Upper lobe of right lung (tissue), 1 donor: ENCODE results near the gene GAN. TPM values are rescaled to one million over a fixed set of nuclear protein-coding genes. Genes with fewer than 3 reads are reported as not detected.
"Not testable (repeated sequence)": the region's sequence is repeated elsewhere in the genome, so short reads cannot be mapped to it uniquely, and the experiment has no call there.

Source experiments
- ATAC-seq: fragments of 200-7000 bp; cut with Tn5 transposase; one replicate; pipeline ENCODE4 v1.9.1; 2020; ENCODE audit warnings: mild to moderate bottlenecking, moderate library complexity
- DNase-seq: peaks from one replicate; pipeline ENCODE4 v3.0.0-alpha.2; 2020
- H3K27ac ChIP-seq: fragments of 200-600 bp; one replicate; pipeline ENCODE4 v1.8.0; 2022
- H3K27me3 ChIP-seq: fragments of 200-600 bp; one replicate; pipeline ENCODE4 v1.8.0; 2022; ENCODE audit warnings: mild to moderate bottlenecking
- H3K36me3 ChIP-seq: fragments of 200-600 bp; one replicate; pipeline ENCODE4 v1.8.0; 2022
- H3K4me1 ChIP-seq: fragments of 200-600 bp; one replicate; pipeline ENCODE4 v1.8.0; 2022
- H3K4me3 ChIP-seq: fragments of 200-600 bp; one replicate; pipeline ENCODE4 v1.8.0; 2022; ENCODE audit warnings: mild to moderate bottlenecking
- H3K9me3 ChIP-seq: fragments of 200-600 bp; one replicate; pipeline ENCODE4 v1.8.0; 2022
- CTCF ChIP-seq: fragments of 200-600 bp; IDR thresholded peaks from one replicate; pipeline ENCODE4 v1.8.0; 2022; ENCODE audit warnings: antibody characterized with exemption
- intact Hi-C: fragments of 100-400 bp; cut with DNase I; formaldehyde crosslinking; loops from one replicate; pipeline ENCODE4 v1.11.0; 2022
- total RNA-seq: library from RNA; stranded (reverse); fragmentation: NEBNext Ultra II Directional; extraction: Animal tissue kit (Norgen Biotek cat#: 25700); gene quantifications from one replicate; pipeline ENCODE4 v1.2.1, GENCODE V29; 2021
- donor health status: DM: no; HTN: yes; CAD: no; lungs with severe emphysema.

The GAN gene
- total RNA-seq, 1 donor from 2014 or later = 7.3 TPM

- intact Hi-C loops = no loop called here
- no peak for TF ChIP-seq CTCF
- no peaks in the 10 kb centered on the region for H3K27me3 ChIP-seq
- no peak overlapping the region for H3K4me3 ChIP-seq
- H3K27ac ChIP-seq = no peak overlapping the region
- ATAC-seq = no peak
- no peak for DNase-seq
- no peaks in the 10 kb centered on the region for H3K36me3 ChIP-seq
- no peaks in the 10 kb centered on the region for H3K4me1 ChIP-seq
- no peaks in the 10 kb centered on the region for H3K9me3 ChIP-seq
Observed at GRCh38 chr16:81419806-81420205, 105.0 kb downstream of the GAN start.

- Histone ChIP-seq H3K27me3 (no peaks in the 10 kb centered on the region), H3K4me1 (no peaks in the 10 kb centered on the region), H3K36me3 (no peaks in the 10 kb centered on the region), H3K27ac (no peak overlapping the region), H3K4me3 (no peak overlapping the region), H3K9me3 (no peaks in the 10 kb centered on the region)
- TF ChIP-seq CTCF = no peak
- ATAC-seq (no peak), DNase-seq (no peak)
- intact Hi-C loops = no loop called here
Observed at GRCh38 chr16:81421126-81421525, 106.4 kb downstream of the GAN start.

- intact Hi-C loops = no loop called here
- DNase-seq (no peak), ATAC-seq (no peak)
- H3K27ac ChIP-seq = no peak overlapping the region
- no peak for TF ChIP-seq CTCF
- H3K36me3 ChIP-seq = no peaks in the 10 kb centered on the region
- no peak overlapping the region for H3K4me3 ChIP-seq
- no peaks in the 10 kb centered on the region for H3K4me1 ChIP-seq
- no peaks in the 10 kb centered on the region for H3K9me3 ChIP-seq
- H3K27me3 ChIP-seq = no peaks in the 10 kb centered on the region
Observed at GRCh38 chr16:81421536-81421935, 106.8 kb downstream of the GAN start.

- H3K4me3 ChIP-seq, H3K36me3 ChIP-seq, DNase-seq, H3K27ac ChIP-seq, H3K27me3 ChIP-seq, intact Hi-C loops, H3K4me1 ChIP-seq, H3K9me3 ChIP-seq, ATAC-seq: not testable (repeated sequence)
Observed at GRCh38 chr16:81422153-81422552, 107.4 kb downstream of the GAN start.

GRCh38 chr16:81424771-81425170 is 110.0 kb downstream of the GAN start:
- Histone ChIP-seq H3K27ac (no peak overlapping the region), H3K4me3 (no peak overlapping the region), H3K36me3 (no peaks in the 10 kb centered on the region), H3K4me1 (no peaks in the 10 kb centered on the region), H3K9me3 (no peaks in the 10 kb centered on the region), H3K27me3 (no peaks in the 10 kb centered on the region)
- intact Hi-C loops = no loop called here
- no peak for TF ChIP-seq CTCF
- ATAC-seq (peak; percentile 68), DNase-seq (no peak)

- intact Hi-C loops = no loop called here
- ATAC-seq = no peak
- TF ChIP-seq CTCF = no peak
Observed at GRCh38 chr16:81427219-81427618, 112.5 kb downstream of the GAN start.

More at GRCh38 chr16:81427219-81427618, 112.5 kb downstream of the GAN start:
- Histone ChIP-seq H3K4me3 (no peak overlapping the region), H3K36me3 (no peaks in the 10 kb centered on the region), H3K27ac (no peak overlapping the region), H3K9me3 (no peaks in the 10 kb centered on the region), H3K4me1 (no peaks in the 10 kb centered on the region), H3K27me3 (no peaks in the 10 kb centered on the region)
- no peak for DNase-seq
